ENCODE data around the gene GPANK1.

- TF ChIP-seq POLR2AphosphoS5 (IDR thresholded peaks at IDR 0.05; ENCODE audit: low read depth, low read length), result no peak
- TF ChIP-seq CTCF (IDR thresholded peaks at IDR 0.05), result no peak
- TF ChIP-seq SIN3A (IDR thresholded peaks at IDR 0.05; ENCODE audit: borderline replicate concordance, insufficient read depth, low read depth, low read length), result no peak
Observed at GRCh38 chr6:31702405-31702818, 37.6 kb upstream of the GPANK1 start.
